Right lobe of liver (tissue), 4 donors: ENCODE data around the gene CCDC88A.

ENCODE experiments used
- CTCF ChIP-seq, 4 donors: fragments of 200-600 bp in 3 of 4; fragments of 450-650 bp in 1 of 4; IDR thresholded peaks; one replicate each; pipeline versions ENCODE4 v1.5.1 to v1.8.0; 2016 to 2022; ENCODE audit warnings: antibody characterized with exemption in 4 of 4, mild to moderate bottlenecking in 2 of 4
- POLR2A ChIP-seq: fragments of 450-650 bp; IDR thresholded peaks from one replicate; pipeline ENCODE4 v1.6.1; 2017; ENCODE audit warnings: antibody characterized with exemption, mild to moderate bottlenecking
- donor health status: DM: no; HTN: no; CAD: no.
- donor health status: DM: no; HTN: no; CAD: no.
- donor health status: DM: no; HTN: yes; CAD: no.

- TF ChIP-seq CTCF (IDR thresholded peaks at IDR 0.05) = no peak
- no peak for TF ChIP-seq POLR2A
Observed at GRCh38 chr2:55416786-55417568, 2.7 kb downstream of the CCDC88A start.
